HepG2 (cell line): ENCODE measurements around the gene ABI3.

Source experiments
- FOSL1 ChIP-seq: sonication (generic); formaldehyde crosslinking; IDR thresholded peaks from 2 replicates; pipeline ENCODE4 v1.9.0; 2021; ENCODE audit warnings: missing genetic modification reagents, borderline replicate concordance
- KLF6 ChIP-seq: IDR thresholded peaks from 2 replicates; pipeline ENCODE4 v1.8.0; 2016; ENCODE audit warnings: missing biosample characterization, missing genetic modification reagents
- RBM39 ChIP-seq: fragments of 200-400 bp; formaldehyde crosslinking; IDR thresholded peaks from one replicate; pipeline ENCODE4 v1.6.1; 2018; ENCODE audit warnings: antibody characterized with exemption, mild to moderate bottlenecking, low read depth, low read length; ENCODE audit not compliant: poor library complexity, severe bottlenecking
- SMYD3 ChIP-seq: sonication (generic); formaldehyde crosslinking; IDR thresholded peaks from 2 replicates; pipeline ENCODE4 v1.8.1; 2023; ENCODE audit warnings: mild to moderate bottlenecking, missing genetic modification reagents
- ZNF225 ChIP-seq: sonication (generic); formaldehyde crosslinking; IDR thresholded peaks from 2 replicates; pipeline ENCODE4 v1.4.0; 2020; ENCODE audit warnings: mild to moderate bottlenecking, missing genetic modification reagents
- ZNF274 ChIP-seq: sonication (generic); formaldehyde crosslinking; IDR thresholded peaks from 2 replicates; pipeline ENCODE4 v1.5.1; 2020; ENCODE audit warnings: mild to moderate bottlenecking, missing genetic modification reagents
- TF ChIP-seq, protein P1 (sequence below): IDR thresholded peaks from 2 replicates; pipeline ENCODE4 v1.6.1; 2016; ENCODE audit warnings: missing compliant biosample characterization, missing genetic modification reagents, borderline replicate concordance

DNA sequence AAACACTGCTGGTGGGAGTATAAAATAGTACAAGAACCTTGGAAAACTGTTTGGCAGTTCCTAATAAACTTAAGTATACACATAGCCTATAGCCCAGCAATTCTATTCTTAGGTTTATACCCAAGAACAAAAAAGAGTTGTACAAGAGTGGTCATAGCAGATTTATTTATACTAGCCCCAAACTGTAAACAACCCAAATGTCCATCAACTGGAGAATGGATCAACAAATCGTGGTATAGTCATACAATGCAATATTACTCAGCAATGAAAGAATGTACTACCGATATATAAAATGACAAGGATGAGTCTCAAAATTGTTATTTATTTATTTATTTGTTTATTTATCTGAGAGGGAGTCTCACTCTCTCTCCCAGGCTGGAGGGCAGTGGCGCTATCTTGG lies 23.2 kb upstream of the ABI3 start:
- TF ChIP-seq, protein P1, sequence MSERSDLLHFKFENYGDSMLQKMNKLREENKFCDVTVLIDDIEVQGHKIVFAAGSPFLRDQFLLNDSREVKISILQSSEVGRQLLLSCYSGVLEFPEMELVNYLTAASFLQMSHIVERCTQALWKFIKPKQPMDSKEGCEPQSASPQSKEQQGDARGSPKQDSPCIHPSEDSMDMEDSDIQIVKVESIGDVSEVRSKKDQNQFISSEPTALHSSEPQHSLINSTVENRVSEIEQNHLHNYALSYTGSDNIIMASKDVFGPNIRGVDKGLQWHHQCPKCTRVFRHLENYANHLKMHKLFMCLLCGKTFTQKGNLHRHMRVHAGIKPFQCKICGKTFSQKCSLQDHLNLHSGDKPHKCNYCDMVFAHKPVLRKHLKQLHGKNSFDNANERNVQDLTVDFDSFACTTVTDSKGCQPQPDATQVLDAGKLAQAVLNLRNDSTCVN, result no peak
- TF ChIP-seq ZNF274 (CRISPR knock-in tag) (no peak), RBM39 (no peak), ZNF225 (CRISPR knock-in tag) (no peak), SMYD3 (CRISPR knock-in tag) (no peak), FOSL1 (CRISPR knock-in tag) (no peak), KLF6 (no peak)
